Measurements from ENCODE around the gene GRAMD1A. TPM values are rescaled to one million over a fixed set of nuclear protein-coding genes. Genes with fewer than 3 reads are reported as not detected.
A peak's percentile ranks its signal among the peaks of the same experiment; 100 is the strongest.
"Not testable (repeated sequence)": the region's sequence is repeated elsewhere in the genome, so short reads cannot be mapped to it uniquely, and the experiment has no call there.

The GRAMD1A gene
- total and polyA plus RNA-seq, 5 donors, result 27.9 to 37.4 (median 32.3) TPM

DNA sequence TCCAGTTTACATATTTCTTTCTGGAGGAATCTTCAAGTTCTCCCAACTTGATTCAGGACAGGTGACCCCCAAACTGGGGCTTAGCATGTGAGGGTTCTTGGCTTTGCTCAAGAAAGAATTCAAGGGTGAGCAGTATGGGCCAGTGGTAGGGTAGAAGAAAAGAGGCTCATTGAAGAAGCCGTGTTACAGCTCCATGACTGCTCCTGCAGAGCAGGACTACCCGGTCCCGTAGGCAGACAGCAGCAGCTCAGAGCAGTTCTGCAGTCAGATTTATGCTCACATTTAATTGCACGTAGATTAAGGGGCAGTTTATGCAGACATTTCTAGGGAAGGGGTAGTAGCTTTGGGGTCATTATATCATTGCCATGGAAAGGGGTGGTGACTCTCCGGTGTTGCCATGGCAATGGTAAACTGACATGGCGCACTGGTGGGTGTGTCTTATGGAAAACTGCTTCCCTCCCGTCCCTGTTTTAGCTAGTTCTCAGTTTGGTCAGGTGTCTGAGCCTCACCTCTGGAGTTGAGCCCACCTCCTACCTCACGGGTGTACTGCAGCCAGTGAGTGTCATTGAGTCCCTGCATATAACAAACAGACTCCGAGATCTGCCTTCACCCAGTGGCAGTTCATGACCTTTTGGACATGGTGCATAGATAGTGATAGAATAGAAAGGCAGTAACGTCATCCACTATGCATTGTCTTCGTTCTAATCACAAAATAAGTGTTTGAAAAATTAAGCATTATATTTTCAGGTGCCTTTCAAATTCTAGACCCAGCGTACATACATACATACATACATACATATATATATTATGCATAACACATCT is 20.1 kb upstream of the GRAMD1A start:
- no peak for ATAC-seq
- no peak for DNase-seq
- Histone ChIP-seq H3K4me3 (ENCODE audit: low read length) (no peak overlapping the region), H3K9me3 (ENCODE audit: control insufficient read depth, low read length) (no peaks in the 10 kb centered on the region), H3K4me1 (ENCODE audit: control insufficient read depth, insufficient read depth, low read length) (no peaks in the 10 kb centered on the region), H3K27ac (ENCODE audit: low read length) (no peak overlapping the region), H3K27me3 (ENCODE audit: control insufficient read depth, insufficient read depth) (no peaks in the 10 kb centered on the region)
- intact Hi-C loops (cut with DNase I), result no loop called here
- whole genome bisulfite sequencing, result 82% methylated on average over 12 of the region's 12 CpGs

DNA sequence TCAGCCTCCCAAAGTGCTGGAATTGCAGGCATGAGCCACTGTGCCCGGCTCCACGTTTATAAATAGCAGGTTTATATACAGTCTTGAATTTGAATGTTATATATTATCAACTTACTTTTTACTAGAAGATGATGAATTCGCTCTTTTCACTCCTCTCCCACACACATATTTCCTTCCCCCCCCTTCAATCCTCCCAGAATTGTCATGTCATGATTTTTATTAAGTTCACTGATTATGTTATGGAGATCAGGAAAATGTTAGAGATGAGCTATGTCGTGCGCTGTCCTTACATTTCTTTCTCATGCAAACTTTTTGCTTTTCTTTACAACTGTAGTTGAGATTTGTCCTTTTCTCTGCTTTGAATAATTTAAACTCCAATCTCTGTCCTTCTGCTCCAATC is 17.8 kb upstream of the GRAMD1A start:
- no peak for DNase-seq
- intact Hi-C loops (cut with DNase I), result no loop called here
- H3K4me1 ChIP-seq (ENCODE audit: control insufficient read depth, insufficient read depth, low read length), result peaks cover 2% of the 10 kb centered on the region
- H3K4me3 ChIP-seq (ENCODE audit: low read length), result no peak overlapping the region
- H3K9me3 ChIP-seq (ENCODE audit: control insufficient read depth, low read length), result no peaks in the 10 kb centered on the region
- ATAC-seq, result no peak
- 58% methylated on average over 5 of the region's 5 CpGs for WGBS
- H3K27me3 ChIP-seq (ENCODE audit: control insufficient read depth, insufficient read depth), result no peaks in the 10 kb centered on the region
- no peak overlapping the region for H3K27ac ChIP-seq (ENCODE audit: low read length)

DNA sequence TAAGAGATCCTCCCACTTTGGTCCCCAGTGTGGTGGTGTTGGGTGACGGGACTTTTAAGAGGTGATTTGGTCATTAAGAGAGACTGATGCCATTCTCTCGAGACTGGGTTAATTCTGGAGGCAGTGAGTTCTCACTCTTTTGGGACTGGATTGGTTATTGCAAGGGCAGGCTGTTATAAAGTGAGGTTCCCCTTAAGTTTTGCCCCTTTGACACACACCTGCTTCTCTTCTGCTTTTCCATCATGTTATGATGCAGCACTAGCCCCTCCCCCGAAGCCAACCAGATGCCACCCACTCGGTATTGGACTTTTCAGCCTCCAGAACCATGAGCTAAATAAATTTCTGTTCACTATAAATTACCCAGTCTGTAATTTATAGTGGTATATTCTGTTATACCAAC is 16.3 kb upstream of the GRAMD1A start:
- peaks cover 2% of the 10 kb centered on the region for H3K4me1 ChIP-seq (ENCODE audit: control insufficient read depth, insufficient read depth, low read length)
- DNase-seq (peak in 1 of 3 donors; percentile 13), ATAC-seq (no peak)
- H3K4me3 ChIP-seq (ENCODE audit: low read length), result no peak overlapping the region
- no peak overlapping the region for H3K27ac ChIP-seq (ENCODE audit: low read length)
- intact Hi-C loops (cut with DNase I), result no loop called here
- no peaks in the 10 kb centered on the region for H3K27me3 ChIP-seq (ENCODE audit: control insufficient read depth, insufficient read depth)
- WGBS, result 92% methylated on average over 4 of the region's 4 CpGs
- H3K9me3 ChIP-seq (ENCODE audit: control insufficient read depth, low read length), result no peaks in the 10 kb centered on the region

DNA sequence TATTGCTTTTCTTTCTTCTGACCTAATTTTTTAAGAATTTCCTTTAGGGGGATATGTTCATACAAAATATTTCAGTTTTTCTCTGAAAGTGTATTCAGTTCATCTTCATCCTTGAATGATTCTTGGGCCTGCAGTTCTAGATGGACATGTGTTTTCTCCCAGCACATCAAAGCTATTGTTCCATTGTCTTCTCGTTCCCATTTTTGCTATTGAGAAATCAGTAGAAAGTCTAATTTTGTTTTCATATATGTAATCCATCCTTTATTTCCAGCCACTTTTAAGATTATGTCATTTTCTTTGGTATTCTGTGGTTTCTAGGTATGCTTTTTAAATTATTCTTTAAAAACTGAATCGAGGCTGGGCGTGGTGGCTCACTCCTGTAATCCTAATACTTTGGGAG is 15.8 kb upstream of the GRAMD1A start:
- no peak overlapping the region for H3K4me3 ChIP-seq (ENCODE audit: low read length)
- H3K9me3 ChIP-seq (ENCODE audit: control insufficient read depth, low read length), result no peaks in the 10 kb centered on the region
- no peak overlapping the region for H3K27ac ChIP-seq (ENCODE audit: low read length)
- peaks cover 2% of the 10 kb centered on the region for H3K4me1 ChIP-seq (ENCODE audit: control insufficient read depth, insufficient read depth, low read length)
- WGBS, result 95% methylated on average over 3 of the region's 3 CpGs
- ATAC-seq (no peak), DNase-seq (no peak)
- intact Hi-C loops (cut with DNase I), result no loop called here
- no peaks in the 10 kb centered on the region for H3K27me3 ChIP-seq (ENCODE audit: control insufficient read depth, insufficient read depth)

GRCh38 chr19:34985249-34986022 is 14.7 kb upstream of the GRAMD1A start:
- DNase-seq (peak; percentile 79 to 90 (median 82)), ATAC-seq (peak; percentile 96 to 98)
- Histone ChIP-seq H3K9me3 (ENCODE audit: control insufficient read depth, low read length) (no peaks in the 10 kb centered on the region), H3K27ac (ENCODE audit: low read length) (peak overlapping the region; percentile 25), H3K4me1 (ENCODE audit: control insufficient read depth, insufficient read depth, low read length) (peaks cover 2% of the 10 kb centered on the region), H3K27me3 (ENCODE audit: control insufficient read depth, insufficient read depth) (no peaks in the 10 kb centered on the region), H3K4me3 (ENCODE audit: low read length) (no peak overlapping the region)
- intact Hi-C loops (cut with DNase I), result no loop called here
- 16% methylated on average over 7 of the region's 7 CpGs for WGBS

GRCh38 chr19:34988119-34988518 is 12.0 kb upstream of the GRAMD1A start:
- intact Hi-C loops (cut with DNase I), result no loop called here

GRCh38 chr19:34989298-34989697 is 10.8 kb upstream of the GRAMD1A start:
- Histone ChIP-seq H3K27me3 (ENCODE audit: control insufficient read depth, insufficient read depth) (no peaks in the 10 kb centered on the region), H3K9me3 (ENCODE audit: control insufficient read depth, low read length) (no peaks in the 10 kb centered on the region), H3K4me1 (ENCODE audit: control insufficient read depth, insufficient read depth, low read length) (peaks cover 2% of the 10 kb centered on the region), H3K4me3 (ENCODE audit: low read length) (no peak overlapping the region), H3K27ac (ENCODE audit: low read length) (no peak overlapping the region)
- DNase-seq (no peak), ATAC-seq (no peak)
- intact Hi-C loops (cut with DNase I), result no loop called here
- 58% methylated on average over 6 of the region's 6 CpGs for WGBS

More at GRCh38 chr19:34988119-34988518, 12.0 kb upstream of the GRAMD1A start:
- no peak overlapping the region for H3K27ac ChIP-seq (ENCODE audit: low read length)
- H3K27me3 ChIP-seq (ENCODE audit: control insufficient read depth, insufficient read depth), result no peaks in the 10 kb centered on the region
- H3K4me3 ChIP-seq (ENCODE audit: low read length), result no peak overlapping the region
- DNase-seq (no peak), ATAC-seq (no peak)
- H3K4me1 ChIP-seq (ENCODE audit: control insufficient read depth, insufficient read depth, low read length), result peaks cover 2% of the 10 kb centered on the region
- WGBS, result 100% methylated on average over 1 of the region's 1 CpG
- H3K9me3 ChIP-seq (ENCODE audit: control insufficient read depth, low read length), result no peaks in the 10 kb centered on the region

DNA sequence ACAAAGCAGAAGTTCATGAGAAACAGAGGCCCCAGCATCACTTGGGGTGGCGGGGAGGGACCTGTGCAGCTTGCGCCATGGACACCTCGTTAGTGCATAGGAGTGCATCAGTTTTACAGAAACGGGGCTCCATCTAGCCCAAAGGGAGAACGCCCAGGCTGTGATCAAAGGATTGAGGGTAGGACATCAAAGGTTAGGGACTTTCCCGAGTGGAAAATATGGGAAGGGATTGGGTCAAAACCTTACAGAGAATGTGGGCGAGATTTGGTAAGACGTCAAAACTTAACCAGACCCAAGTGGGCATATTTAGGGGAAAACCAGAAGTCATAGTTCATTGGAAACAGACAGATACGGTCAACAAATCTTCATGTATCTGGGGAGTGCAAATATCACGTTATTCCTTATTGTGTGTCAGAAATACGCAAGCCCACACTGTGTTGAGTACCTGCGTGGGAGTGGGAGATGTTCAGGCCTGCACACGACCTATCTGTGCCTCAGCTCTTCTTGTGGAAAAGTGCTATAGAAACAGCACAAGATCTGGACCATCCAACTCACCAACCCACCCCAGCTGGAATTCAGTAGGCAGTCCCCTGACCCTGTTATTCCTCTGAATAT is 9.4 kb upstream of the GRAMD1A start:
- Histone ChIP-seq H3K27me3 (ENCODE audit: control insufficient read depth, insufficient read depth) (no peaks in the 10 kb centered on the region), H3K4me1 (ENCODE audit: control insufficient read depth, insufficient read depth, low read length) (no peaks in the 10 kb centered on the region), H3K27ac (ENCODE audit: low read length) (no peak overlapping the region), H3K9me3 (ENCODE audit: control insufficient read depth, low read length) (no peaks in the 10 kb centered on the region), H3K4me3 (ENCODE audit: low read length) (no peak overlapping the region)
- WGBS, result 86% methylated on average over 13 of the region's 13 CpGs
- intact Hi-C loops (cut with DNase I), result no loop called here
- ATAC-seq (no peak), DNase-seq (peak in 1 of 3 donors; percentile 23)

DNA sequence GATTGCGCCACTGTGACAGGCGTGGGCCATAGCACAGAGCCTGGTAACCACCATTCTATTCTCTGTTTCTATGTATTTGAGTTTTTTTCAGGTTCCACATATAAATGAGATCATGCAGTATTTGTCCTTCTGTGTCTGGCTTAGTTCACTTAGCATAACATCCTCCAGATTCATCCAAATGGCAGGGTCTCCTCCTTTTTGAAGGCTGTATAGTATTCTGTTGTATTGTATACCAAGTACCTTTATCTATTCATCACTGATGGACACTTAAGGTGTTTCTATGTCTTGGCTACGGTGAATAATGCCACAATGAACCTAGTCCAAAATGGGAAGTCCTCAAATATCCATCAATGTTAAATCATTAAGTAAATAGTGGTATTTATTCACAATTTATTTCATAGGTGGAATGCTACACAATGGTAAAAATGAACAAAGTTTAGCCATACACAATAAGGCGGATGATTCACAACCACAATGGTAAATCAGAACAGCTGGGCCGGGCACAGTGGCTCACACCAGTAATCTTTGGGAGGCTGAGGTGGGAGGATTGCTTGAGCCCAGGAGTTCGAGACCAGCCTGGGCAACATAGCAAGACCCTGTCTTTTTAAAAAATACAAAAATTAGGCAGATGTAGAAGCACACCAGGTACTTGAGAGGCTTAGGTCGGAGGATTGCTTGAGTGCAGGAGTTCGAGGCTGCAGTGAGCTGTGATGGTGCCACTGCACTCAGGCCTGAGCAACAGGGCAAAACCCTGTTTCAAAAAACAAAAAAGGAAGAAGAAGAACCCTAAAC is 8.4 kb upstream of the GRAMD1A start:
- Histone ChIP-seq H3K4me3 (ENCODE audit: low read length) (no peak overlapping the region), H3K27ac (ENCODE audit: low read length) (no peak overlapping the region), H3K27me3 (ENCODE audit: control insufficient read depth, insufficient read depth) (no peaks in the 10 kb centered on the region), H3K4me1 (ENCODE audit: control insufficient read depth, insufficient read depth, low read length) (no peaks in the 10 kb centered on the region), H3K9me3 (ENCODE audit: control insufficient read depth, low read length) (no peaks in the 10 kb centered on the region)
- DNase-seq (peak in 1 of 3 donors; percentile 9), ATAC-seq (no peak)
- WGBS, result 89% methylated on average over 8 of the region's 8 CpGs
- intact Hi-C loops (cut with DNase I), result no loop called here

GRCh38 chr19:34992582-34992981 is 7.5 kb upstream of the GRAMD1A start:
- ATAC-seq; H3K9me3 ChIP-seq (ENCODE audit: control insufficient read depth, low read length): not testable (repeated sequence)

More at GRCh38 chr19:34992582-34992981, 7.5 kb upstream of the GRAMD1A start:
- peak in 1 of 3 donors; percentile 10 for DNase-seq
- H3K27me3 ChIP-seq (ENCODE audit: control insufficient read depth, insufficient read depth); H3K4me3 ChIP-seq (ENCODE audit: low read length); H3K4me1 ChIP-seq (ENCODE audit: control insufficient read depth, insufficient read depth, low read length); intact Hi-C loops (cut with DNase I); H3K27ac ChIP-seq (ENCODE audit: low read length): not testable (repeated sequence)
- WGBS, result 83% methylated on average over 7 of the region's 7 CpGs

Data from right cardiac atrium (tissue), 5 donors.